HG03095 (cell line): ENCODE results near the gene SEZ6.
A peak's percentile ranks its signal among the peaks of the same experiment; 100 is the strongest.

ENCODE experiments used
- ATAC-seq: cut with Tn5 transposase; IDR thresholded peaks from one replicate; pipeline ENCODE4 v1.9.1; 2021; ENCODE audit warnings: moderate library complexity; ENCODE audit not compliant: unreplicated experiment

The SEZ6 gene

DNA sequence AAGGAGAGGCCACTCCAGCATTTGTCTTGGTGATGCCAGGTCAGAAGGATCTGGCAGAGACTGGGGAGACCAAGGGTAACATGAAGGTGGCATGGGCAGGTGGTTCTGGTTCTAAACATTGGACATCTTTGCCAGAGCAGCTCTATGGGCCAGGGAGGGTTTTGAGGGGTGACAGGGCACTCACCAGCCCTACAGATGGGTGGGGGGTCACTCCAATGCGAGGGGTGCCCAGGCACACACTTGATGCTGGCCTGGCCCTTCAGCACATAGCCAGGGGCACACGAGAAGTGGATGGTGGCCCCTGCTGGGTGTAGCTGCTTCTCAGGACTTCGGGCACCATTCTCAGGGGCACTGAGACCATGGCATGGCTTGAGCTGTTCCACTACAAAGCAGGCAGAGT, 49.0 kb downstream of the SEZ6 start:
- no peak for ATAC-seq

- ATAC-seq = no peak
Observed at GRCh38 chr17:28956112-28956511, 49.7 kb downstream of the SEZ6 start.

GRCh38 chr17:28955408-28955807, 50.4 kb downstream of the SEZ6 start:
- no peak for ATAC-seq

DNA sequence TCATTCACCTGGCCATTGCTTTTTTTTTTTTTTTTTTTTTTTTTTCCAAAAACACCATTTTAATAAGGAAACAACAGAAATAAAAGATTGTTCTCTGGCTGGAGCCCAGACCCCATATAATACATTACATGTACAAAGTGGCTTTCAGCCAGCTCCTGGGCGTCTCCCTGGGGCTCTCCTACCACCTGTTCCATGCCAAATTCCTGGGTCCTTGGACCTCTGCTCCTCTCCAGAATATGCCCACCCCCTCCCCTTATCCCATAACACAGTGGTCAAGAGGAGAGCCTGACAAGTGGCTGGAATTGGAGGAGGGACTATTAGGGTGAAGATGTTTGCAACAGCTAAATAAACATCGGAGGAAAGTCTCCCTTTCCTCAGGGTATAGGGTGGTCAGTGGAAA, 50.9 kb downstream of the SEZ6 start:
- ATAC-seq = no peak

- ATAC-seq = no peak
Observed at GRCh38 chr17:28953444-28954118, 52.3 kb downstream of the SEZ6 start.

DNA sequence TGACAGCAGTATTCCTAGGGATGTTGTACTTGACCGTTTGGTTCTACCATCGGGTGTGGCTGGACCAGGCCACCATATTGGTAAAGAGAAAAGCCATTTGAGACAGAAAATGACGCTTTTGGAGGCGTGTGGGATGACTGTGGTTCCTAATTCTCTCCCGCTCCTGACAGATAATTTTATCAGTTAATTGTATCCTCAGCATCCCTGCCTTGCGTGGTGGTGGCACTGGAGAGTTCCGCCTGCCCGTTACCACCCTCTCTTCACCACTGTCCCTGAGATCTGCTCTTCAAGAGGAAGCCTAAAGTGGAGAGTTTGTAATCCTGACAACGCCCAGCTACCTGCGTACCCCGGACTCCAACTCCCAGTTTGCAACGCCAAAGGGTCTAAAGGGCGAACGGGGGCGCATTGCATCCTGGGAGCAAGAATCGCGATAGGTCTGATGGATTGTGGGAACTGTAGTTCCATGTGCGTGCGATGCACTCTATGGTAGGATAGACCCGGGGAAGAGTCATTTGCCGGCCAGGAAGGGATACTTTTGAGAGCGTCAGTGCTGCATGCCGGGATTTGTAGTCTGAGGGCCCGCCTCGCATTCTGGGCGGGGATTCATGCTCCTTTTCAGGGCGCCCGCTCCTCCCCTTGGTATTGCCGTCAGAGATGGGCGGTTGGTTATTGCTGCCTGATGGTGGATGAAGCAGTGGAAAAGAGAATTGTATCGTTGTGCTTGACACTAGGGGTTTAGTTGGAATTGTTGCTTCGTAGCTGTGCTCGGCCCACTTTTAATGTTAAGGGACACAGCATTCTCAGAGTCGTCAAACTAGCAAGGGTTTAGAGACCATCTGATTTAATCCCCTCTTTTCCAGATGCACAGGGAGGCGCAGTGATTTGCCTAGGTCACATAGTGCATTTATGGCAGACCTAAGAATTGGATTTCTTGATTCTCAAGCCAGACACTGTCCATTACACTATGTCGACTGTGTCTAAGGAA, 53.5 kb downstream of the SEZ6 start:
- peak; percentile 55 for ATAC-seq

- peak; percentile 46 for ATAC-seq
Observed at GRCh38 chr17:28951428-28951990, 54.3 kb downstream of the SEZ6 start, which contains the start of gene PHF12. Gene PHF12 (minus strand): TSS chr17:28951518. CDS start chr17:28950960, 558 bp downstream.

DNA sequence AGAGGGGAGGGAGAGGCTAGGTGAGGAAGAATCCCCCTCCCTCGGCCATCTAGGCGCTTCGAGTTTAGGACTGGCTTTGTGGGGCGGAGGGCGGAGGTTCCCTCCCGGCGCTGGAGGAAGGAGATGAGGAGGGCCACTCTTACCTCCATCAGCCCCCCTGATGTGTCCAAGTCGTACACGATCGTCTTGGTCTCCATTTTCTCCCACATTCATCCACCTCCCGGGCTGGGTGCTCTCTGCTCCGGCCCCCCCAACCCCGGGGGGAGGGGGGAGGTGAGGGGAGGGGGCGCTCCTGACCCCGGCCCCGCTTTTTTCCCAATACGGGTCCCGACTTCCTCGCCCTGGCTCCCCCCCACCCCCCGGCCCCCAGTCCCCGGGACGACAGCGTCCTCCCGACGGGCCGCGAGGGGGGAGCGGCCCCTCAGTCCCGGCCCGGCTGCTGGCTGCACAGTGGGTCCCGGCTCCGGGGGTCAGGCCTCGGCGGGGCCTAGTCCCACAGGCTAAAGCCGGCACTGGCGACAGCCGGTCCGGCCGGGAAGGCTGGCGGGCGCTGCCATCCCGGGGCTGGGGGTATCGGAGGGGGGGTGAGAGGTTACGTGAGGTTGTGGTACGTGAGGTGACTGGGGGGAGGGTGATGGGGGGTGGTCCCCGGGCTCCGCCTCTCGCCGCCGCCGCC, 54.9 kb downstream of the SEZ6 start:
- no peak for ATAC-seq

GRCh38 chr17:28950017-28950751, 55.6 kb downstream of the SEZ6 start:
- ATAC-seq = no peak

- no peak for ATAC-seq
Observed at GRCh38 chr17:28949185-28950016, 56.4 kb downstream of the SEZ6 start.

- no peak for ATAC-seq
Observed at GRCh38 chr17:28948873-28949184, 57.0 kb downstream of the SEZ6 start.

DNA sequence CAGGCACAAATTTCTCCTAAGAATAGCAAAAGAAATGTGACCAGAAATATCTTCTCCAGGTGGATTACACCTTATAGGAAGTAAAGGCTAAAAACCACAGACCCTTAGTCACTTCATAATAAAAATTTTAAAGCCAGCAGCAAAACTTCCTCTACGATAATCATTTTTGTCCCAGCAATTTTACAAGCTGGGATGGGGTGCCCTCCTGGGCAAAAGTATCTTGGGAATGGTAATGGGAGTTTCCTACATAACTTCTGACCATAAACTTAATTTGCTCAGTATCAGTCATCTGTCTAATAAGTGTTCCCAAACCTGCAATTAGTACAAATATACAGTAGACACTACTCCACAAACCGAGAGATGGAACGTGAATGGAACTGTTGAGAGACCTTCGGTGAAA, 57.5 kb downstream of the SEZ6 start:
- no peak for ATAC-seq

- ATAC-seq = no peak
Observed at GRCh38 chr17:28947639-28948038, 58.2 kb downstream of the SEZ6 start.

DNA sequence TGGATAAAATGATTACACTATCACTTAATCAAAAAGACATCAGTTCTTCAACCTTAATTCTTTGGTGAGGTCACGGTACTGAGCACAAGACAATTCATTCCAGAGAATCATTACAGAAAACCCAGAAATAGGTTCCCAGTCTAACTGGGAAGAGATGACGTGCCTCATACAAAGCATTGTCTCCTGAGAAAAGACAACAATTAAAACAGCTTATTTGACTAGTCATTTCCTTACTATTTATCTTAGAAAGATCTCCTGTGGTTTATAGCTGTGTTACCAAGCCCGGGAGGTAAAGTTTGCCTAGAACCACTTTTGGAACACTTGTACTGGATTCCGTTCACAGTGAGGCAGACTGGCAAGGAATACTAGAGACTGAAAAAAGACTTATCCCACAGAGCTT, 59.6 kb downstream of the SEZ6 start:
- no peak for ATAC-seq

- ATAC-seq = no peak
Observed at GRCh38 chr17:28944862-28945741, 60.7 kb downstream of the SEZ6 start.

- no peak for ATAC-seq
Observed at GRCh38 chr17:28944343-28944742, 61.5 kb downstream of the SEZ6 start.

DNA sequence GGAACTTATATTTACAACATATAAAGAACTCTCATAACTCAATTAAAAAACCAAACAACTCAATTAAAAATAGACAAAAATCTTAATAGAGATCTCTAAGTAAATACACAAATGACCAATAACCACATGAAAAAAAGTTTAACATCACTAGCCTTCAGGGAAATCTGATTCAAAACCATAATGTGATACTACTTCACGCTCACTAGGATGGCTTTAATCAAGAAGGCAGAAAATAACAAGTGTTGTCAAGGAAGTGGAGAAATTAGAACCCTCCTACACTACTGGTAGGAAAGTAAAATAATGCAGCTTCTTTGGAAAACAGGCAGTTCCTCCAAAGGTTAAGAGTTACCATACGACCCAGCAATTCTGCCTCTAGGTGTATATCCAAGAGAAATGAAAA, 62.9 kb downstream of the SEZ6 start:
- ATAC-seq = no peak

- ATAC-seq = no peak
Observed at GRCh38 chr17:28941251-28941650, 64.6 kb downstream of the SEZ6 start.

GRCh38 chr17:28940675-28941074, 65.2 kb downstream of the SEZ6 start:
- ATAC-seq = no peak
